ENCODE measurements around the gene CYP3A5. TPM values are rescaled to one million over a fixed set of nuclear protein-coding genes. Genes with fewer than 3 reads are reported as not detected.

The CYP3A5 gene
- total and polyA plus RNA-seq, 9 of the 15 experiments (the other 6 are each of a cell fraction or from before 2014, with no cell fraction given) = 0.73 to 2.8 (median 1.5) TPM

- TF ChIP-seq PHF8 (IDR thresholded peaks at IDR 0.05; ENCODE audit: borderline replicate concordance, low read length) = no peak
Measured at GRCh38 chr7:99627513-99627912, 52.3 kb downstream of the CYP3A5 start (continued).

- Histone ChIP-seq H3K9me1 (ENCODE audit: control insufficient read depth, insufficient read depth, low read length) (no peaks in the 10 kb centered on the region), H3K36me3 (ENCODE audit: control insufficient read depth, insufficient read depth, low read length) (peaks cover 97% of the 10 kb centered on the region), H3K9me3 (replicated peaks; ENCODE audit: control insufficient read depth, insufficient read depth, low read depth, low read length) (no peaks in the 10 kb centered on the region), H3K9ac (ENCODE audit: insufficient read depth in 1 of 2, low read depth in 2 of 2, low read length in 2 of 2) (no peak overlapping the region), H3K4me3 (no peak overlapping the region), H3K4me1 (replicated peaks in 1 of 2; ENCODE audit: control insufficient read depth in 2 of 2, insufficient read depth in 2 of 2, low read length in 2 of 2) (peaks cover 0 to 8% of the 10 kb centered on the region in 2 experiments; a peak in 3 of 5 replicates), H3K27me3 (ENCODE audit: control insufficient read depth in 2 of 2, insufficient read depth in 2 of 2, low read length in 2 of 2) (no peaks in the 10 kb centered on the region), H3K4me2 (ENCODE audit: insufficient read depth, low read length) (no peak overlapping the region), H4K20me1 (replicated peaks; ENCODE audit: control insufficient read depth, insufficient read depth, low read length) (peaks cover 6% of the 10 kb centered on the region; the same call in 1 of the 2 replicates), H3K79me2 (ENCODE audit: control insufficient read depth, insufficient read depth, low read length) (no peaks in the 10 kb centered on the region), H2AFZ (ENCODE audit: low read depth, low read length) (no peak overlapping the region), H3K27ac (ENCODE audit: extremely low read depth, low read depth, low read length) (no peak overlapping the region)
- DNase-seq (ENCODE audit: extremely low read depth in 1 of 4, low spot score in 3 of 4) (no peak), FAIRE-seq (peak; percentile 60), ATAC-seq (no peak)
- in situ Hi-C loops (cut with MboI) = no loop called here
- intact Hi-C loops (cut with micrococcal nuclease) = no loop called here
- CTCF ChIA-PET (ENCODE audit: low intra/inter-chr PET ratio) = no interaction called here
- WGBS (ENCODE audit: insufficient coverage, low coverage, missing lambda C conversion rate) = 27% methylated on average over 1 of the region's 1 CpG
- no TSS peak for BruUV-seq (replicated peaks)
- POLR2A ChIA-PET = interaction anchor here (0.5 to 0.7 kb wide), 3 partner anchors 11 to 267 kb away, joined by 3 to 4 read pairs (median 3); no protein-coding TSS in a partner anchor
- no peak for TF ChIP-seq TFAM (CRISPR knock-in tag; conservative IDR thresholded peaks at IDR 0.05)
- TF ChIP-seq ZFP1 (CRISPR knock-in tag; IDR thresholded peaks at IDR 0.05) = no peak
- TF ChIP-seq HINFP (tag; conservative IDR thresholded peaks at IDR 0.05; ENCODE audit: low read depth) = no peak
- TF ChIP-seq RBM22 (IDR thresholded peaks at IDR 0.05; ENCODE audit: low read depth, low read length, poor library complexity, severe bottlenecking) = no peak
- TF ChIP-seq FOSL1 (tag; conservative IDR thresholded peaks at IDR 0.05) = no peak
- TF ChIP-seq RBM25 (IDR thresholded peaks at IDR 0.05; ENCODE audit: low read depth, low read length, severe bottlenecking) = peak; percentile 99
- TF ChIP-seq ZFP36 (IDR thresholded peaks at IDR 0.05; ENCODE audit: low read depth, low read length, partially characterized antibody) = peak; percentile 81
- no peak for TF ChIP-seq TCF7L2 (IDR thresholded peaks at IDR 0.05; ENCODE audit: low read depth, low read length)
- no peak for TF ChIP-seq KDM2B (CRISPR knock-in tag; IDR thresholded peaks at IDR 0.05)
- TF ChIP-seq GABPA (tag; conservative IDR thresholded peaks at IDR 0.05; ENCODE audit: low read depth) = no peak
- no peak for TF ChIP-seq RBM39 (optimal IDR thresholded peaks at IDR 0.05; ENCODE audit: low read depth, low read length)
- TF ChIP-seq ETS2 (tag; IDR thresholded peaks at IDR 0.05; ENCODE audit: borderline replicate concordance, poor library complexity, severe bottlenecking) = no peak
- no peak for TF ChIP-seq KHSRP (IDR thresholded peaks at IDR 0.05)
- no peak for TF ChIP-seq CCAR2 (IDR thresholded peaks at IDR 0.05; ENCODE audit: low read depth, low read length)
- no peak for TF ChIP-seq SRSF9 (IDR thresholded peaks at IDR 0.05; ENCODE audit: borderline replicate concordance, low read depth, low read length)
- peak; percentile 40; the same call in 1 of the 2 replicates for TF ChIP-seq HDAC2 (IDR thresholded peaks at IDR 0.05)
- TF ChIP-seq DIDO1 (tag; IDR thresholded peaks at IDR 0.05; ENCODE audit: low read depth) = no peak
- TF ChIP-seq KLF1 (tag; IDR thresholded peaks at IDR 0.05) = no peak
- TF ChIP-seq ZNF277 (CRISPR knock-in tag; IDR thresholded peaks at IDR 0.05; ENCODE audit: borderline replicate concordance) = no peak
- peak; percentile 73; the same call in 1 of the 2 replicates for TF ChIP-seq SMARCA5 (IDR thresholded peaks at IDR 0.05)
Measured at GRCh38 chr7:99626661-99627060, 53.1 kb downstream of the CYP3A5 start.

Data from K562 (cell line).